Measurements from ENCODE around the gene NCAM1.

NCAM1 gene

DNA sequence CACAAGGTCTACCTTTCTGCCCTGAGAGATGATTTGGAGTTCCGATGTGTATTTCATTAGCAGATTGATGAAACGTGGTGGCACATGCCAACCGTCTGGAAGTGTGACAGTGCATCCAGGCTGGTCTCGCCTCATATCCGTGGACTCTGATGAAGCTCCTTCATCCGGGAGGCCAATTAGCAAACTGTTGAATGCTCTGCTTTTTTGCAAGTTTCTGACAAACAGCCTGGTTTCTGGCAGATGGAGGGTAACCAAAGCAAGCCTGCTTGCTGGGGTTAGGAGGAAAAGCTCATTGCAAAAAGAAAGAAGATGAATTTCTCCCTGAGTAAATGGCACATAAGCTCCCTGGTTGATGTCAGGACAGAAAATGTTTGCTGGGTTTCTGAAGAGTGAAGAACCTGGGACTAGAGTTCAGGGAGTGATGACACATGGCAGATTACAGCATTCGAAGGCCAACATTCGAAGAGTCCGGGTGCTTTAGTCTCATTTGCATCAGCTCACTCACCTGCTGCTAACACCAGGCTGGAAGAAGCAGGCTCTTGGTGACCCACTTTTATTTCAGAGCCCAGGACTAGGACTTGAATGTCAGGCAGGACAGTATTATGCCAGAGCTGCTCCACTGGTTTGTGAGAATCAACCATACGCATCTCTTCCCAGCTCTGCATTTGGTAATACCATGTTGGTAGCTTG is 217.3 kb downstream of the NCAM1 start:
- ChIA-PET CTCF (interaction anchor here (0.5 to 0.9 kb wide), 2 partner anchors 12 to 685 kb away, joined by 3 to 4 read pairs; no protein-coding TSS in a partner anchor), POLR2A (no interaction called here)
- TF ChIP-seq LEF1 (IDR thresholded peaks at IDR 0.05; ENCODE audit: borderline replicate concordance): no peak
- no peak for TF ChIP-seq SUZ12 (IDR thresholded peaks at IDR 0.05)
- TF ChIP-seq SP1 (IDR thresholded peaks at IDR 0.05): no peak
- TF ChIP-seq ZNF384 (IDR thresholded peaks at IDR 0.05): no peak
- no peak for TF ChIP-seq FOXM1 (IDR thresholded peaks at IDR 0.05; ENCODE audit: borderline replicate concordance)
- no peak for TF ChIP-seq BHLHE40 (IDR thresholded peaks at IDR 0.05; ENCODE audit: borderline replicate concordance)
- TF ChIP-seq TARDBP (IDR thresholded peaks at IDR 0.05): no peak
- TF ChIP-seq, protein P1, sequence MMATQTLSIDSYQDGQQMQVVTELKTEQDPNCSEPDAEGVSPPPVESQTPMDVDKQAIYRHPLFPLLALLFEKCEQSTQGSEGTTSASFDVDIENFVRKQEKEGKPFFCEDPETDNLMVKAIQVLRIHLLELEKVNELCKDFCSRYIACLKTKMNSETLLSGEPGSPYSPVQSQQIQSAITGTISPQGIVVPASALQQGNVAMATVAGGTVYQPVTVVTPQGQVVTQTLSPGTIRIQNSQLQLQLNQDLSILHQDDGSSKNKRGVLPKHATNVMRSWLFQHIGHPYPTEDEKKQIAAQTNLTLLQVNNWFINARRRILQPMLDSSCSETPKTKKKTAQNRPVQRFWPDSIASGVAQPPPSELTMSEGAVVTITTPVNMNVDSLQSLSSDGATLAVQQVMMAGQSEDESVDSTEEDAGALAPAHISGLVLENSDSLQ (IDR thresholded peaks at IDR 0.05): no peak
- TF ChIP-seq ELF4 (IDR thresholded peaks at IDR 0.05): no peak
- no peak for TF ChIP-seq CTBP1 (IDR thresholded peaks at IDR 0.05; ENCODE audit: borderline replicate concordance)
- TF ChIP-seq HDGF (IDR thresholded peaks at IDR 0.05; ENCODE audit: borderline replicate concordance): no peak
- no peak for TF ChIP-seq FOXA1 (IDR thresholded peaks at IDR 0.05)
- TF ChIP-seq ARNT (IDR thresholded peaks at IDR 0.05): no peak
- no peak for TF ChIP-seq L3MBTL2 (conservative IDR thresholded peaks at IDR 0.05)
- no peak for DNase-seq (ENCODE audit: extremely low spot score)

DNA sequence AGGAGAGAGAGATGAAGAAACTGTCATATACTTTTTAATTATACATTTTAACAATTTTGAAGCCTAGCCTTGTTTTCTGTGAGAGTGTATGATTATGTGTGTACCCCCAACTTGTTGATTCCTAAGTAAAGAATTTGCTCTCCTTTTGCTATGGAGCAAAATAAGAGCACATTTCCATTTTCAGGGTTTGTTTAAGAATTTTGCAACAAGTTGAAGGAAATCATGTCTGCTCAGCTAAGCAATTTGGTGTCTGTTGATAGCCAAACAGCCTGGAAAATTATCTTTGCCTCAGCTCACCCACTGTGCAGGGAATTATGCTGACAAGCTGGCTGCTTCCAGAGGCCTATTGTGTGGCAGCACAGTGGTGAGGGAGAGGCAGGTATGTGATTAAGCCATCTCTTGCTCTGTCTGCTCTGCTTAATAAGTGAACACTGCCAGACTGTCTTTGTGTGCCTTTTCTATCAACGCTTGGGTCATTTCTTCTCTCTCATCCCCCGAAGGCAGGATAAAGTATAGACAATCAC is 218.0 kb downstream of the NCAM1 start:
- CTCF ChIA-PET: interaction anchor here (0.9 kb wide), 1 partner anchor 13 kb away, joined by 3 read pairs; no protein-coding TSS in a partner anchor
- TF ChIP-seq CTBP1 (IDR thresholded peaks at IDR 0.05; ENCODE audit: borderline replicate concordance) (no peak), ZNF384 (IDR thresholded peaks at IDR 0.05) (no peak), ARNT (IDR thresholded peaks at IDR 0.05) (no peak), SUZ12 (IDR thresholded peaks at IDR 0.05) (no peak), HDGF (IDR thresholded peaks at IDR 0.05; ENCODE audit: borderline replicate concordance) (no peak), LEF1 (IDR thresholded peaks at IDR 0.05; ENCODE audit: borderline replicate concordance) (no peak), FOXA1 (IDR thresholded peaks at IDR 0.05) (no peak), TARDBP (IDR thresholded peaks at IDR 0.05) (no peak), NFRKB (IDR thresholded peaks at IDR 0.05) (no peak), L3MBTL2 (conservative IDR thresholded peaks at IDR 0.05) (no peak), FOXK2 (IDR thresholded peaks at IDR 0.05) (no peak), BHLHE40 (IDR thresholded peaks at IDR 0.05; ENCODE audit: borderline replicate concordance) (no peak), FOXM1 (IDR thresholded peaks at IDR 0.05; ENCODE audit: borderline replicate concordance) (no peak), ELF4 (IDR thresholded peaks at IDR 0.05) (no peak)
- TF ChIP-seq, protein P1 (IDR thresholded peaks at IDR 0.05): no peak
- POLR2A ChIA-PET: no interaction called here
- DNase-seq (ENCODE audit: extremely low spot score): peak; percentile 15

DNA sequence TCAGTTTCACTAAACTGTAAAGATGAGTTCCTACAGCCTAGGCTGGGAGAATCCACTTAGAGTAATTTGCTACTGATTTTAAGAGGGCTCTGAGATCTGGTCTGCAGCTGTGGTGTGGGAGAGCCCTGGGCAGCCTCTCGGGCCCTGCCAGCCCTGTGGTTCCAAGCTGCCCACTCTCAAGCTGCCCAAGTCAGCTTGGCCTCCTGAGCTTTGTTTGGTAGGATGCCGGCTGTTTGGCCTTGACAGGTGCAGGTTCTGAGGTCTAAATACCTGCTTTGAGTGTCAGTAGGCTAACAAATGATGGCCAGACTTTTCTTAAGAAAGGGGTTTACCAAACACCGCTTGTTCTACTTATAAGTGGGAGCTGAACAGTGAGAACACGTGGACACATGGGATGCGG is 219.9 kb downstream of the NCAM1 start:
- no peak for DNase-seq (ENCODE audit: extremely low spot score)
- TF ChIP-seq NFRKB (IDR thresholded peaks at IDR 0.05) (no peak), ELF4 (IDR thresholded peaks at IDR 0.05) (no peak)
- CTCF ChIA-PET: no interaction called here
- POLR2A ChIA-PET: no interaction called here

DNA sequence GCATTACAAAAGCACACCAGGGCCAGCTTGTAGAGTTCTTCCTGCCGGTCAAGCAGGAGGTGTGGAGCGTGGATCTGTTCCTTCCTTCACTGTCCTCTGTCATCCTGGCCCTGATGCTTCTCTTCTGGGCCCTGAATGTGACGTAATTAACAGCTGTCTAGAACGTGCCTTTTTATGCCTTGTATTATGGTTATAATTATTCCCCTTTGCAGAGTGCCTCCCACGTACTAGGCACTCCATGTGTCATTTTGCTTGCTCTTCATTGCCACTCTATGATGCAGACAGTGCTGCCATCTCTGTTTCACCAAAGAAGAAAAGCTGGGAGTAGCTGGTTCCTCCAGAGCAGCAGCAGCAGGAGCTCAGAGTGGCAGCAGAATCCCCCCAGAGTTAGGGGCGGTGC is 221.1 kb downstream of the NCAM1 start:
- DNase-seq (ENCODE audit: extremely low spot score): no peak
- no peak for TF ChIP-seq ARNT (IDR thresholded peaks at IDR 0.05)
- TF ChIP-seq ZNF384 (IDR thresholded peaks at IDR 0.05): no peak
- no peak for TF ChIP-seq CTBP1 (IDR thresholded peaks at IDR 0.05; ENCODE audit: borderline replicate concordance)
- no peak for TF ChIP-seq FOXA1 (IDR thresholded peaks at IDR 0.05)
- no peak for TF ChIP-seq SP1 (IDR thresholded peaks at IDR 0.05)
- TF ChIP-seq SUZ12 (IDR thresholded peaks at IDR 0.05): no peak
- TF ChIP-seq FOXK2 (IDR thresholded peaks at IDR 0.05): no peak
- TF ChIP-seq LEF1 (IDR thresholded peaks at IDR 0.05; ENCODE audit: borderline replicate concordance): no peak
- no peak for TF ChIP-seq L3MBTL2 (conservative IDR thresholded peaks at IDR 0.05)
- TF ChIP-seq HDGF (IDR thresholded peaks at IDR 0.05; ENCODE audit: borderline replicate concordance): no peak
- TF ChIP-seq ELF4 (IDR thresholded peaks at IDR 0.05): no peak
- TF ChIP-seq NFRKB (IDR thresholded peaks at IDR 0.05): no peak
- no peak for TF ChIP-seq FOXM1 (IDR thresholded peaks at IDR 0.05; ENCODE audit: borderline replicate concordance)
- ChIA-PET CTCF (no interaction called here), POLR2A (no interaction called here)

DNA sequence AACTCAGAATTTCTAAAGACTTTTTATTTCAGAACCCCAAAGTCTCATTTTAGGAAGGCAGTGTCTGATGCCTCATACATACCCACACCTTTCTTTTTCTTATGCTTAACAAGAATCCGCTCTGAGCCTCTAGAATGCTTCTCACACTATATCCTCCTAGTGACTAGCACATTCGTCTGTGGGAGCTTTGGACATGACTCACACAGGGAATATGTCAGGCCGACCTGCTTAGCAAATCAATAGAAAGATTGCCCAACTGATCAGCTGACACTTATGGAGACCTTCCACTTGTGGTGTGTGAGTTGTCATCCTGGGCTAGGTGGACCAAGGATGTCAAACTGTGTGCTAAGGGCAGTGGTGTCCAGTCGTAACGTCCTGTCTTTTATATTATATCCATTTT is 223.3 kb downstream of the NCAM1 start:
- POLR2A ChIA-PET: no interaction called here
- TF ChIP-seq SUZ12 (IDR thresholded peaks at IDR 0.05): no peak
- no peak for TF ChIP-seq FOXK2 (IDR thresholded peaks at IDR 0.05)
- TF ChIP-seq FOXM1 (IDR thresholded peaks at IDR 0.05; ENCODE audit: borderline replicate concordance): no peak
- no peak for TF ChIP-seq HDGF (IDR thresholded peaks at IDR 0.05; ENCODE audit: borderline replicate concordance)
- TF ChIP-seq, protein P1 (IDR thresholded peaks at IDR 0.05): no peak
- TF ChIP-seq SP1 (IDR thresholded peaks at IDR 0.05): no peak
- TF ChIP-seq ELF4 (IDR thresholded peaks at IDR 0.05): no peak
- no peak for TF ChIP-seq CTBP1 (IDR thresholded peaks at IDR 0.05; ENCODE audit: borderline replicate concordance)
- no peak for TF ChIP-seq BHLHE40 (IDR thresholded peaks at IDR 0.05; ENCODE audit: borderline replicate concordance)
- no peak for TF ChIP-seq ZNF384 (IDR thresholded peaks at IDR 0.05)
- no peak for TF ChIP-seq LEF1 (IDR thresholded peaks at IDR 0.05; ENCODE audit: borderline replicate concordance)
- TF ChIP-seq FOXA1 (IDR thresholded peaks at IDR 0.05): no peak
- no peak for TF ChIP-seq NFRKB (IDR thresholded peaks at IDR 0.05)
- TF ChIP-seq ARNT (IDR thresholded peaks at IDR 0.05): no peak
- CTCF ChIA-PET: no interaction called here
- no peak for DNase-seq (ENCODE audit: extremely low spot score)

DNA sequence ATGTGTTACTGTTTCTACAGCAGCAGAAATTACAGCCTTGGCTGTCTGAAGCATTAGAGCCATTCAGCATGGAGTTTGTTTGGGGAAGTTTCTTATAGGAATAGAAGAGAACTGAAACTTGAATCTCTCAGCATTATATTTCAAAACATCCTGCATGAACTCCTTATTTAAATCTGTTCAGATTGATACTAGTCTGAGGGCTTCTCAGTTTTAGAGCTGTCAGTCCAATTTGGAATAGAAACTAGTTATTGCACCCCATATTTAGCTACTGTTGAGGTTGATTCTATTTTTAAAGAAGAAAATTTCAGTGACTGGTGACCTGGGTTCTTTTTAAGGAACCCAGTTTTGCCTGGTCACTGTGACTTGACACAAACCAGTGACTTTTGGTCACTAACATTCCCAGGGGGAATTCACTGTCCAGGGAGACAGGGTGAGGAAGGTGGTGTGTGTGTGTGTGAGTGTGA is 227.2 kb downstream of the NCAM1 start:
- no peak for TF ChIP-seq HDGF (IDR thresholded peaks at IDR 0.05; ENCODE audit: borderline replicate concordance)
- TF ChIP-seq ARNT (IDR thresholded peaks at IDR 0.05): no peak
- no peak for TF ChIP-seq SUZ12 (IDR thresholded peaks at IDR 0.05)
- TF ChIP-seq, protein P1 (IDR thresholded peaks at IDR 0.05): no peak
- no peak for TF ChIP-seq FOXM1 (IDR thresholded peaks at IDR 0.05; ENCODE audit: borderline replicate concordance)
- POLR2A ChIA-PET: no interaction called here
- CTCF ChIA-PET: interaction anchor here (0.8 kb wide), 1 partner anchor 29 kb away, joined by 3 read pairs; no protein-coding TSS in a partner anchor
- no peak for DNase-seq (ENCODE audit: extremely low spot score)
